GM19455 (cell line): Measurements from ENCODE around the gene LUZP4.
"Not testable (repeated sequence)": the region's sequence is repeated elsewhere in the genome, so short reads cannot be mapped to it uniquely, and the experiment has no call there.

ENCODE experiments used
- ATAC-seq: cut with Tn5 transposase; IDR thresholded peaks from one replicate; pipeline ENCODE4 v1.9.1; 2021; ENCODE audit not compliant: unreplicated experiment

LUZP4 gene, protein sequence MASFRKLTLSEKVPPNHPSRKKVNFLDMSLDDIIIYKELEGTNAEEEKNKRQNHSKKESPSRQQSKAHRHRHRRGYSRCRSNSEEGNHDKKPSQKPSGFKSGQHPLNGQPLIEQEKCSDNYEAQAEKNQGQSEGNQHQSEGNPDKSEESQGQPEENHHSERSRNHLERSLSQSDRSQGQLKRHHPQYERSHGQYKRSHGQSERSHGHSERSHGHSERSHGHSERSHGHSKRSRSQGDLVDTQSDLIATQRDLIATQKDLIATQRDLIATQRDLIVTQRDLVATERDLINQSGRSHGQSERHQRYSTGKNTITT

DNA sequence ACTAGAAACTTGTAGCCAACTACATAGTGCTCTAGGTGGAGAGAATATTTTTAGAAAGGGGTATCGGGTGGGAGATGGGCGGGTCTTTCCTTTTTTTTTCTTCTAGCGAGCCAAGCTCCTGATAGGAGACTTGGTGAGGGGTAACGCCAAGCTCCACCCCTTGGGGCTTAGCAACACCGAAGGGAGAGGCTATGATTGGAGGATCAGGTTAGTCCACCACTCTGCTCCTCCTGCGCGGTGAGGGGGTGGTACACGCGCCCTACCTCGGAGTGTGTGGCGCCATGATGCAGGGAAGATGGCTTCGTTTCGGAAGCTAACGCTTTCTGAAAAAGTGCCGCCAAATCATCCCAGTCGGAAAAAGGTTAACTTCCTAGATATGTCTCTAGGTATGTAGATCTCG, at the start of gene LUZP4:
LUZP4 (plus strand) TSS at position 251 of the 400 bp plus-strand sequence; CDS start at position 296, 45 bp downstream.
- no peak for ATAC-seq

DNA sequence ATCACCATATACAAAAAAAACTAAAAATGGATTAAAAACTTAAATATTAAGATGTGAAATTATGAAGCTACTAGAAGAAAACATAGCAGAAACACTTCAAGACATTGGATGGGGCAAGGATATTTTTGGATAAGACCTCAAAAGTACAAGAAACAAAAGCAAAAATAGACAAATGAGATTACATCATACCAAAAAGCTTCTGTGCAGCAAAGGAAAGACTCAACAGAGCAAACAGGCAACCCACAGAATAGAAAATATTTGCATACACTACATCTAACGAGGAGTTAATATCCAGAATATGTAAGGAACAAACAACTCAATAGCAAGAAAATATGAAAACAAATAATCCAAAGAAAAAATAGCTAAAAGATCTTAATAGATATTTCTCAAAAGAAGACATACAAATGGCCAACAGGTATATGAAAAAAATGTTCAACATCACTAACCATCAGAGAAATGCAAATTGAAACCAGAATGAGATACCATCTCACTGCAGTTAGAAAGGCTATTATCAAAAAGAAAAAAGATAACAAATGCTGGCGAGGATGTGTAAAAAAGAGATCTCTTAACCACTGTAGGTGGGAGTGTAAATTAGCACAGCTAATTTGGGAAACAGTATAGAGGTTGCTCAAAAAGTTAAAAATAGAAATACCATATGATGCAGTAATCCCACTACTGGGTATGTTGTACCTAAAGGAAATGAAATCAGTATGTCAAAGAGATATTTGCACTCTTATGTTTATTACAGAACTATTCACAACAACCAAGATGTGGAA, 37.9 kb upstream of the LUZP4 start:
- ATAC-seq = no peak

DNA sequence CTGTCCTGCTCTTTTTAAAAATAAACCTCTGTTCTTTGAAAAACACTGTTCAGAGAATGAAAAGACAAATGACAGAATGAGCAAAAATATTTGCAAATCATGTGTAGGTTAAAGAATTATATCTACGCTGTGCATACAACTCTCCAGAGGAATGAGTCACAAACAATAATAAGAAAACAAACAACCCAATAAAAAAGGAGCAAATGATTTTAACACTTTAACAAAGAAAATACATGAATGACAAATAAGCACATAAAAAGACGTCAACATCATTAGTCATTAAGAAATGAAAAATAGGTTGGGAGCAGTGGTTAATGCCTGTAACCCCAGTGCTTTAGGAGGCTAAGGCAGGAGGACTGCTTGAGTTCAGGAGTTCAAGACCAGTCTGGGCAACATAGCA, 34.5 kb upstream of the LUZP4 start:
- ATAC-seq = no peak

DNA sequence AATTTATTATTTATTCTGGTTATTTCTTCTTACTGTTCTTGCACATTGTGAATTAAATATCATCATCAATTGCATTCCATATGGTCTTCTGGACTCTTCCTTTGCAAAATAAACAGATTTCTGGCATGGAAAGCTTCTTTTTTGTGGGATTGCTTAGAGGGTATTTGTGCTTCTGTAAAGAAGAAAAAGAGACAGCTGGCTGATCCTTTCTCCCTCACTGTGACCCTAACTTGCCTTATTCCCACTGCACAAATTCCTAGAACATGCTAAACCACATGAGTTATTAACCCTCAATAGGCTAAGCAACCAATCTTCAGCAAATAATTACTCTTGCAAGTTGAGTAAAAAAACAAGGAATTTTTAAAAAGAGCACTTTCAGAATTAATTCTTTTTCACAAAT, 31.8 kb upstream of the LUZP4 start:
- ATAC-seq = no peak

DNA sequence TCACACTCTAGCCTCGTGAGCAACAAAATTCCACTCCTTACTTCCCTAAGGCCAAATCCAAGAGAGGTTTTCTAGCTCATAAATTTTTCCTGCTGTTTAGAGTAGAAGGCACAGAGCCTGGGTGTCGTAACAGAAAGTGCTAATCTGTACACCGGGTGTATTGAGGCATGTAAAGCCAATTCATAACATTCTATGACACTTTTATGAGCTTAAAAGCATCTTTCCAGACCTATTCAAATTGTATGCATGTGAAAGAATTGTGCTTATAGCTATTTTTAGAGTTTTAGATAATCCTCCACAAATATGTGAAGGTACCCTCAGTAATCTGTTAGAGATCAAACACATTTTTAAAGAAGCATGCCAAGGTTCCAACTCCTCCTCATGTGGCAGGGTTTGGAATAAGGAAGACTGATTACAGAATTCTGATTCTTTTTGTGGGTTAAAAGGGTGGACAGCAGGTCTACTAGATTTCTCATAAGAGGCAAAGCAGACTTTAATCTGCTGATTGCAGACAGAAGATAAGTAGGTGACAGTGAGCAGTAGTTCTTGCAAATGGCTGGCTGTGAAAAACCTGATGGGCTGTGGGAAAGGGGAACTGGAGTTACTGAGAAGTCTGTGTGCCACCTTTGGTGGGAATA, 30.2 kb upstream of the LUZP4 start:
- ATAC-seq = no peak

DNA sequence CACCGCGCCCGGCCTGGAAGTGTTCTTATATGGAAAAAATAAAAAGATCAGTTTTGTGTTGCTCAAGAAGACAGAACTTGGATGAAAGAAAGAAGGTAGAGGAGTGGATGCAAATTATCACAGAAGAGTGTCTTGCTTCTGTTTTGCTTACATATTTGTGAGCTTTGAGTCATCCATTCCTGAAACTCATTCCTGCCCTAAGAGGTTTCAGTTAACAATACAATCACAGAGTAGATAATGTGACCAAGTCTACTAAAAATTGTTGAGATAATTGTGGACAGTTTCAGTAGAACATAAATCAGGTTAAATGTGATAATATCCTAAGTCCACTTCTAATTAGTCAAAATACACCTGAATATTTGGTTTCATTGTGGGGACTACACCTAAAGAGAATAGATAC, 29.2 kb upstream of the LUZP4 start:
- ATAC-seq = no peak

DNA sequence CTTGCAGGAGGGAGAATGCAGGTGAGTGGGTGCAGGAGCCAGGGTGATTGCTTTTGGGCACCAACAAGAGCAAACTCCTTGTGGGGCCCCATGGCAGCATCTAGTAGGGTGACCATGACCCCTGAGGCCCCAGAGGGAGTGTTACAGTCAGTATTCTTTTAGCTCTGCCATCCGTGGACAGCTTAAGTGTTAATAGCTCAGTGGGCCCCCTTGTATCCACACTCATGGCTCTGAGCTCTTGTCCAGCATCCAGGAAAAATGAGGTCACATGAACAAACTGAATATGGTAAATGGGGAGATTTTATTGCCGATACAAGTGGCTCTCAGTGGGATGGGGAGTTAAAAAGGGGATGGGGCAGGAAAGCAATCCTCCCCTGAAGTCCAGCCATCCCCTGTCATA, 28.4 kb upstream of the LUZP4 start:
- ATAC-seq = no peak

DNA sequence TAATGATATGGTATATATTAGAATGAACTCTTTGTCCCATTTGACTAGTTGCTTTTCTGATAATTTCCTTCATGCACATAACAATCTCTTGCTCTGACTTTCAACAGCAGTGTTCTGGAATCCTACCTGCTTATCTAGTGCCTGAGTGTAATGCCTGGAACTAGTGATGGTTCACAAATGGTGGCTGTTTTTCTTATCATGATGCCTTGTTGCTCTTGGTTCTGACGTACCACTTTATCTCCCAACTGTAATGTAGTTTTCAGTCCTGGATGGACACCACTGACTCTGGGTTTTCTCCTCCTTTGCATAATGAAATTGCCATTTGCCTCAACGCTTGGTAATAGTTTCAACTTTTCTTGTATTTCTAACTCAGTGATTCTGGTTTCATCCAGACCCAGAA, 25.5 kb upstream of the LUZP4 start:
- ATAC-seq = no peak

DNA sequence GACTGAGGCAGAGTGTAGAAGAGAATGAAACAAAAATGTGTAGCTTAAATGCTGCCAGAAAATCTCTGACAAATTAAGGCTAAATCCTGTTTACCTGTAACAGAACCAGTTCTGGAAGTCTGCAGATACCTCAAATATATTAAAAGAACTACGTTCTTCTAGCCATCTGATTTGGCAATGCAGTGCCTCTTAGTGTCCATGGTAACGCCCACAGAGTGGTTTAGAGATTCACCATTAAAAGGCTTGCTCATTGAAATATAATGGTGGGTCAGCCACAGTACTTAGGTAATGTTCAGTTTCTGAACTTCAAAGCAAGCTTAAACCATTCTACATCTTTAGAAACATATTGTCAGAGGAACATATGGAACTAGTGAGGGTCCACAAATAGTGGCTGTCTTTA, 23.2 kb upstream of the LUZP4 start:
- ATAC-seq = no peak

DNA sequence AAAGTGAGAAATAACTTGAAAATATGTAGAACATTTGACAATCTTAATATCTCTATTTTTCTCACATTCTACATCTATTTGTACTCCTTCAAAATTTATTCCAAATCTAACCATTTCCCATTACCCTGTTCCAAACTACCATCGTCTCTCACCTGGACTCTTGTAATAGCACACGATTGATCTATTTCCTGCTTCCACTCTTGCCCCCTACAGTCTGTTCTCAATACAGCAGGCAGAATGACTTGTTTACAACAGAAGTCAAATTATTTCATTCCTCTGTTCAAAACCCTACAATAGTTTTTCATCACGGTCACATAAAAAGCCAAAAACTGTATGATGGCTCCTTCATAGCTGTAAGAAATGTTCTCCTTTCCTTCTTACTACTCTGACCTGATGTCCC, 21.1 kb upstream of the LUZP4 start:
- ATAC-seq = no peak

DNA sequence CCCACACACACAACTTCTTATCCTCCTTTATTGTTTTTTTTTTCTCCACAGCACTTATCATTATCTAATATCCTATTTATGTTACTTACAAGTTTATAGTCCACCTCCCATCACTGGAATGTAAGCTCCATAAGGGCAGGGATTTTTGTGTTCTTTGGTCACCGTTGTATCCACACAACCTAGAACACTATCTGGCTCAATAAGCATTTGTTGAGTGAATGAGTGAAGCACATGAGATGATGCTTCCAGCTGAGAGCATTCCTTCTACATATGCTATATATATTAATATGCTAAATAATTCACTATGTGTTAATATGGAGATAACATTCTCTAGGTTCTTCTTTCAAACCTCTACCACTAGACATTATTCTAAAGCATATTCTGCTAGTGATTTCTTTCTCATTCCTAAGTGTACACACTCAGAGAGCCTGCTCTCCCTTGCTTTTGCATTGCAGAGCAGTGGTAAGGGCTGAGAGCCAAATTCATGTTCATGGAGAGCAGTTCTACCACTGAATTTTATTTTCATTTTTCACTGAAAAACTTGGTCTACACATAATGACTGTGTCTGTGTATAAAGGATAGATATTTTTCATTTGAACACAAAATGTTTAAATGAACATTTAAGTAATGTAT, 20.3 kb upstream of the LUZP4 start:
- no peak for ATAC-seq

DNA sequence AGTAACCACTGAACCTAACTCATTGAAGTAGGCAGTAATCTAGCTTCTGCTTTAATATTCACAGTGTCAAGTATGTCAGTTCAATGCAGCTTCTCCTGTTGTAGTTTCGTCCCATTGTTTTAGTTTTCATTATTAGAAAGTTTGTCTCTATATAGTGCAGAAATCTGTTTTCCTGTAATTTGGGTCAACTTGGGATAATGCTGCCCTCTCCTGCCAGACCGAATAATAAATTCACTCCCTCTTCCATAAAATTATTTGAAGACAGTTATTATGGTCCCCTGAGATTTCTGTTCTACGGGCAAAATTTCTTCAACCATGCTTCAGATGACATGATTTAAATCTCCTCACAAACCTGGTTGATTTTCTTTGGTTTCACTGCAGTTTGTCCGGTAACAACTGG, 4.6 kb upstream of the LUZP4 start:
- no peak for ATAC-seq

DNA sequence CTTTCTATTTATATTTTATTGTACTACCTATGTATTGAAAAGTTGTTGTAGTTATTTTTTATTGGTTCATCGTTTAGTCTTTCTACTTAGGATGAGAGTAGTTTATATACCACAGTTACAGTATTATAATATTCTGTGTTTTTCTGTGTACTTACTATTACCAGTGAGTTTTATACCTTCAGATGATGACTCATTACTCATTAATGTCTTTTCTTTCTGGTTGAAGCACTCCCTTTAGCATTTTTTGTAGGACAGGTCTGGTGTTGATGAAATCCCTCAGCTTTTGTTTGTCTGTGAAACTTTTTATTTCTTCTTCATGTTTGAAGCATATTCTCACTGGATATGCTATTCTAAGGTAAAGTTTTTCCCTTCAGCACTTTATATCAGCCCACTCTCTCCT, 7.7 kb downstream of the LUZP4 start:
- no peak for ATAC-seq

DNA sequence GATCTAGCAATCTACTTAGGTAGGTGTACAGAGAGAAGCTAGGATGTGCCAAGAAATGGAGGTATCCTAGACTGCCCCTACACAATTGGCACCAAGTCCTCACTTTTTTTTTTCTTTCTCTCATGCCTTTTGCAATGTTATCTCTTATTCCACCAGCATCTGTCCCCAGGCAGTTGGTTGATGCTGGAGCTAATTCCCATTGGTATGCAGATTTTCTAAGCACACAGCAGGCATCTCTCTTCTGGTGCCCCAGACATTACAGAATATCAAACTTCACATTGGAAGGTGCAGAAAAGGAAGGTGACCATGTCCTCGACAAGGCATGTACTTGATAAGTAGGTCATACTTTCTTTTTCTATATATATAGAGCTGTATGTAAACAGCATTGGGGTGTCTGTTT, 21.6 kb downstream of the LUZP4 start:
- ATAC-seq = no peak

DNA sequence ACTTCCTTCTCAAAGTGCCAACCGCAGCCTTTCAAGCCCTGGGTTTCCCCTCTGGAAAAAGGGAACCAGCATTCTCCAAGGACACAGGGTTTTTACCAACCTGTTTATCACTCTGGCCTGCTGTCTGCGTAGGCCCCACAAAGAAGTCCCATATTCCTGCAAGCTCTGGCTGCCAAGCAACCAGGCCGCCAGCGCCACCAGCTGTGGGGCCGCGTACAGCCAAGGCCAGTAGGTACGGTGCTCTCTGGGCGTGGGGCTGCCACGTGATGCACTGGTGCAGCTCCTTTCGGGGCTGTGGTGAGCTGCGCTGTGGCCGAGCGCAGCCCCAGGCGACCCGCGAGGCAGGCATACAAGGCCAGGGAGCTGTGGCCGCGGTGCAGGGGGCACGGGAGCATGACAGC, 22.1 kb downstream of the LUZP4 start:
- no peak for ATAC-seq

DNA sequence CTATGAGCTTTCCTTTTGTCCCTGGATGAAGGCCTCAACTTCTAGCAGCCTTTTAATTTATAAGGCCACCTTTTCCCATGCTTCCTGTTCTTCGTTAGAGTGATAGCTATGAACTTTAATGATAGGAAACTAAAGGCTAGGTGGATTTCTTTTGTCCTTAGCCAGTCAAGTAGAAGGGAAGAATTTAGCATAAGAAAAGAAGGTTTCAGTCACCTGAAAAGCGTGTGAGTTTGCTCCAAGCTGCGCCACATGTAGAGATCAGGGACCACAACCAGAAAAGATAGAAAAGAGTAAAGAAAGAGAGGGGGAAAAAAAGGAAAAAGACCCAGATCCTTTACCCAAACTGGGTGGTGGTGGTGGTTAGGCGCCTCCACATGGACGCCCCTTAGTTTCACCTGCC, 28.6 kb downstream of the LUZP4 start:
- ATAC-seq = no peak

DNA sequence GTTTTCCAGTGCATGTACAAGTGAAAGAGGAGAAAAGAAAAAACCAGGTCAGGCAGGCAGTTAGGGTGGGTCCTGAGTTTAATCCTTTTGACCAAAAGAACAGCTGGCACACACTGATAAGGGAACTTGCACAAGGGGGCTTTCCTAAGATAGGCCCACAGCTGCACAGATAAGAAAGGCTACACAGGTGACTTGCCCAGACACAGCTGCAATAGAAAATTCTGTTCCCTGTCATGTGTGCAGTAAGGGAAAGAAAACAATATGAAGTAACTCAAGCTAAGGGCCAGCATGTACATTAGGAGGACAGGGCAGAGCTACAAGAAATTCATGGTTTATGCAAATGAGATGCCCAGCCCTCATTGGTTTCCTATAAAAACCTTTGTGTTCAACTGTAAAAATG, 32.9 kb downstream of the LUZP4 start:
- no peak for ATAC-seq

DNA sequence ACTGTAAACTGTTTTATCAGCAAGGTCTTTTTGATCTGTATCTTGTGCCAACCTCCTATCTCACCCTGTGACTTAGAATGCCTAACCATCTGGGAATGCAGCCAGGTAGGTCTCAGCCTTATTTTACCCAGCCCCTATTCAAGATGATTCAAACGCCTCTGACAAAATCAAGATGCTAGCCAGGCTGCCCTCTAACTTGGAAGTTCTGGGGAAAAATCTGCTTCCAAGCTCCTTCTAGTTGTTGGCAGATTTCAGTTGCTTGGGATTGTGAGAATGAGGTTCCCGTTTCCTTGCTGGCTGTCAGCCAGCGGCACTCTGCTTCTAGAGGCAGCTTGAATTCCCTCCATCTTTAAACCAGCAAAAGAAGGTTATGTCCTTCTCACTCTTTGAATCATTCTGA, 34.7 kb downstream of the LUZP4 start:
- no peak for ATAC-seq

DNA sequence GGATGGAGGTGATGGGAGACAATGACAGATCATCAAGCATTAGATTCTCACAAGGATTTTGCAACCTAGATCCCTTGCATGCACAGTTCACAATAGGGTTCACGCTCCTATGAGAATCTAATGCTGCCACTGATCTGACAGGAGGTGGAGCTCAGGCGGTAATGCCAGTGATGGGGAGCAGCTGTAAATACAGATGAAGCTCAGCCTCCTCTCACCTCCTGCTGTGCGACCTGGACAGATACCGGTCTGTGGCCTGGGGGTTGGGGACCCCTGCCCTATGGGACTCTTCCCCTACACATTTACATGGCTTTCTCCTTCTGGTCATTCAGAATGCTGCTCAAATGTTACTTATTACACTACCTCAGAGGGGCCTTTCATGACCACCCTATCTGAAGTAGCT, 39.8 kb downstream of the LUZP4 start:
- not testable (repeated sequence) for ATAC-seq

DNA sequence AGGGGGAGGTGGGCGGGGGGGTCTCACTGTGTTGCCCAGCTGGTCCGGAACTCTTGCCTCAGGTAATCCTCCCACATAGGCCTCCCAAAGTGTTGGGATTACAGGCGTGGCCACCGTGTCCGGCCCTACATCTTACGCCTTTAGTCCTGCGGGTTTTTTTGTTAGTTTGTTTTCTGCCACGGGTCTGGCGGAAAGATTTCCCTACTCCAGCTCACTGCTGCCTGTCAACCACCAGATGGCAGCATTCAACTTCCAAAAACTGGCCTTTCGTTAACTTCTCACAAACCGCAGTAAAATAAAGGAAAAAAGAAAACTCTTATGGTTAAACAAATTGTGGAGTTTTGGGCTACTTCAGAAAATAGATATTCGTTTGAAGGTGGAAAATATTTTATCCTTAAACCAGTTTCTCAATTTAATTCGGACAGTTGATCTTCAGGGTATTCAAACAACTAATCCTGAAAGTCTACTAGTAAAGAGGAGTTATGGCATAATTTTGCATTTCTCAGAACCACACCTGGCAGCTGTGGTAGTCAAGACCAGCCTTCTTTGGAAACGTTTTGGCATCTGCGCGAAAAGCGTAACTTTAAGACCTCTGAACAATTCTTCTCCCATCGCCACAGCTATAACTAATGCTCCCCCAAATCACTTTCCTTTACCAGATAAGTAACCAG, 41.1 kb downstream of the LUZP4 start:
- no peak for ATAC-seq

DNA sequence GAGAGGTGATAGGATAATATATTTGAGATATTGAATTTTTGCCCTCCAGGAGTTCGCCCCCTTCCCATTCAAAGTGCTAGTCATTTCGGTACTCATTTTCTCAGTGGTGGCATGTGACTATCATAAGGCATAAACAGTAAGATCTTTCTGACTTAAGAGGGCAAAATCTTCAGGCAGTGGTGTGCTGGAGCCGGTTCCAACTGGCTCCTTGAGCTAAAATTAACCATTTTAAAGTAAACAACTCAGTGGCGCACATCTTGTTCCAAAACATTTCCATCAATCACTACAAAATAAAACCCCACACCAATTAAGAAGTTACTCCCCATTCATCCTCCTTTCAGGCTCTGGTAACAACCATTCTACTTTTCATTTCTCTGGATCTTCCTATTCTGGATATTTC, 43.3 kb downstream of the LUZP4 start:
- no peak for ATAC-seq
